HepG2 (cell line): ENCODE data around the gene PPP4R2. TPM values are rescaled to one million over a fixed set of nuclear protein-coding genes. Genes with fewer than 3 reads are reported as not detected.

Experiments used
- ATAC-seq: fragments of 200-7000 bp; cut with Tn5 transposase; 3 replicates; pipeline ENCODE4 v1.9.1; 2020; ENCODE audit warnings: mild to moderate bottlenecking, moderate library complexity
- BruUV-seq: library from RNA; stranded (reverse); fragments of 400-500 nt; replicated peaks from 2 replicates; lab custom pipeline; 2021; lab: Mats Ljungman, UMichigan
- CTCF ChIA-PET: fragments of 300-600 bp; formaldehyde crosslinking; extraction: SDS; loops from one replicate; lab custom pipeline; 2021; ENCODE audit warnings: low total read pairs, inconsistent platforms, low intra/inter-chr PET ratio; lab: Yijun Ruan, JAX
- POLR2A ChIA-PET: fragments of 350-600 bp; sonication (Branson Sonifier 250); formaldehyde crosslinking; loops from one replicate; lab custom pipeline; 2020; ENCODE audit warnings: antibody characterized with exemption, inconsistent platforms; lab: Yijun Ruan, JAX
- DNase-seq: peaks from one replicate; pipeline ENCODE4 v3.0.0-alpha.2; 2015; ENCODE audit warnings: low spot score
- FAIRE-seq: peaks from 3 replicates; lab custom pipeline; 2011; peaks lifted over from hg19 to GRCh38; lab: Jason Lieb, UNC
- H2AFZ ChIP-seq: one replicate; pipeline ENCODE4 v1.6.1; 2011; ENCODE audit warnings: low read length, inconsistent platforms
- H3K27ac ChIP-seq: fragments of 300-600 bp; 3 replicates; pipeline ENCODE4 v1.8.0; 2011; ENCODE audit warnings: mixed run types, mild to moderate bottlenecking, mixed read lengths, low read length, inconsistent platforms; ENCODE audit not compliant: insufficient read depth; ENCODE audit errors: extremely low read length
- H3K27me3 ChIP-seq, 2 experiments: fragments of 200-600 bp in 1 of 2; 2 replicates in 1 of 2; 3 replicates in 1 of 2; pipeline versions ENCODE4 v1.6.0 to v1.8.0; 2011; ENCODE audit warnings: low read length in 2 of 2, mild to moderate bottlenecking in 2 of 2, moderate library complexity in 2 of 2, inconsistent platforms in 1 of 2; ENCODE audit not compliant: insufficient read depth in 2 of 2, control insufficient read depth in 1 of 2
- H3K36me3 ChIP-seq, 2 experiments: fragments of 200-600 bp in 1 of 2; replicated peaks in 1 of 2; 2 replicates in 1 of 2; 3 replicates in 1 of 2; pipeline versions ENCODE4 v1.5.1 to v1.8.0; 2011; ENCODE audit warnings: low read length in 2 of 2, inconsistent platforms in 1 of 2; ENCODE audit not compliant: insufficient read depth in 2 of 2, control insufficient read depth in 1 of 2
- H3K4me1 ChIP-seq: 2 replicates; pipeline ENCODE4 v1.5.1; 2012; ENCODE audit warnings: low read length, inconsistent platforms; ENCODE audit not compliant: insufficient read depth
- H3K4me2 ChIP-seq: 2 replicates; pipeline ENCODE4 v1.6.0; 2011; ENCODE audit warnings: low read depth, low read length, inconsistent platforms
- H3K4me3 ChIP-seq, 3 experiments: fragments of 200-600 bp in 1 of 3; sonication (generic), shearing (Covaris generic) in 1 of 3; replicated peaks in 1 of 3; 2 replicates each; pipeline ENCODE4 v1.5.1; 2011 to 2016; ENCODE audit warnings: low read length in 3 of 3, inconsistent platforms in 2 of 3, low read depth in 2 of 3, mild to moderate bottlenecking in 2 of 3, control low read depth in 1 of 3, mixed read lengths in 1 of 3; ENCODE audit not compliant: insufficient read depth in 1 of 3
- H3K79me2 ChIP-seq: one replicate; pipeline ENCODE4 v1.6.1; 2011; ENCODE audit warnings: low read length, inconsistent platforms; ENCODE audit not compliant: insufficient read depth
- H3K9ac ChIP-seq: 2 replicates; pipeline ENCODE4 v1.6.0; 2011; ENCODE audit warnings: mild to moderate bottlenecking, low read depth, low read length, inconsistent platforms; ENCODE audit not compliant: insufficient read depth
- H3K9me3 ChIP-seq: 2 replicates; pipeline ENCODE4 v1.5.1; 2012; ENCODE audit warnings: mild to moderate bottlenecking, low read length
- H4K20me1 ChIP-seq: 2 replicates; pipeline ENCODE4 v1.6.0; 2011; ENCODE audit warnings: inconsistent platforms, mild to moderate bottlenecking, low read length, moderate library complexity; ENCODE audit not compliant: insufficient read depth
- SOX13 ChIP-seq, 3 experiments: fragments of 450-650 bp in 1 of 3; sonication (generic) in 1 of 3; formaldehyde crosslinking in 1 of 3; IDR thresholded peaks in 2 of 3; conservative IDR thresholded peaks in 1 of 3; 2 replicates each; pipeline versions ENCODE4 v1.5.0 to v1.6.1; 2016 to 2020; ENCODE audit warnings: antibody characterized with exemption in 1 of 3, mild to moderate bottlenecking in 1 of 3, missing compliant biosample characterization in 1 of 3, missing genetic modification reagents in 1 of 3, moderate library complexity in 1 of 3
- ZSCAN30 ChIP-seq: sonication (generic); formaldehyde crosslinking; IDR thresholded peaks from 2 replicates; pipeline ENCODE4 v1.5.0; 2020; ENCODE audit warnings: mild to moderate bottlenecking, missing genetic modification reagents
- WGBS: methylation state at CpG from one replicate; pipeline ENCODE4 v1.1.6; 2017; ENCODE audit warnings: low lambda C conversion rate; 5-methylcytosine and 5-hydroxymethylcytosine counted together
- in situ Hi-C: cut with HindIII; loops from 2 replicates; pipeline ENCODE4 v1.10.0; 2017; ENCODE audit warnings: low pct_unique_long_range_greater_than_20kb; ENCODE audit not compliant: extremely low pct_ligation_motif_present
- intact Hi-C: fragments of 100-400 bp; cut with micrococcal nuclease; formaldehyde crosslinking; loops from one replicate; pipeline ENCODE4 v1.10.0; 2022; ENCODE audit not compliant: unreplicated experiment
- polyA plus RNA-seq, 8 experiments: library from polyadenylated mRNA; depleted of rRNA in 3 of 8; stranded (reverse) in 7 of 8; unstranded in 1 of 8; fragments of >200 nt; fragmentation: Illumina TruSeq in 4 of 8; extraction: Trizol in 4 of 8; gene quantifications; 2 replicates each; pipeline versions ENCODE4 v1.2.1 to v1.2.3, GENCODE V29; 2011 to 2016; ENCODE audit warnings: low read depth in 4 of 8, missing spikeins in 1 of 8, mixed read lengths in 1 of 8; ENCODE audit not compliant: insufficient read depth in 1 of 8
- total RNA-seq, 5 experiments: library from RNA; depleted of rRNA; stranded (reverse); fragments of >200 nt; fragmentation: Illumina TruSeq; extraction: Trizol; gene quantifications; 2 replicates each; pipeline ENCODE4 v1.2.3, GENCODE V29; 2016; ENCODE audit warnings: low read depth in 1 of 5
- TF ChIP-seq, protein P1 (sequence below): IDR thresholded peaks from 2 replicates; pipeline ENCODE4 v1.6.1; 2016; ENCODE audit warnings: low read depth
- TF ChIP-seq, protein P2 (sequence below): sonication (generic); formaldehyde crosslinking; IDR thresholded peaks from 2 replicates; pipeline ENCODE4 v1.5.1; 2020; ENCODE audit warnings: mild to moderate bottlenecking, missing genetic modification reagents, borderline replicate concordance

The PPP4R2 gene
- total and polyA plus RNA-seq, 2 of the 13 experiments (the other 11 are each of a cell fraction or from before 2014, with no cell fraction given): 22.3 to 161 TPM

DNA sequence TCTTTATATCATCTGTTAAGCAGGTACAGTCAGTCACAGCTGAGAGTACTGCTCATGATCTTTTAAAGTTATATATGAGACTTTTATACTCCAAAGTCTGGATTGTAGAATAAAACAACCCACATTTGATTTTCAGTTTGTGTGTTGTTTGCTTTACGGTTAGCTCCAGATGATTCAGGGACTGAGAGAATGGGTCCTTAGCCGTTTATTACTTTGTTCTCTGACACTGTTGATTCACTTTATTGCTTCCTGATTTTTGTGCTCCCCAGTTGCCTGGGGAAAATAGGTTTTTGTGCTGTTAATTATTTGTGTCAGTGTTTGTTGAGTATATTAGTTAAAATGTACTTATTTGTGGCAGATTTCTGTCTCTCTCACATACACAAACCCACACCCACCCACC, 56.2 kb downstream of the PPP4R2 start:
- Histone ChIP-seq H3K27ac (peak overlapping the region; percentile 58), H3K27me3 (no peaks in the 10 kb centered on the region), H2AFZ (no peak overlapping the region), H3K4me1 (no peaks in the 10 kb centered on the region; the same call in none of the 2 replicates), H3K4me2 (peak overlapping the region; percentile 27; the same call in 1 of the 2 replicates), H3K79me2 (peaks cover 74% of the 10 kb centered on the region), H4K20me1 (peaks cover 44% of the 10 kb centered on the region), H3K4me3 (no peak overlapping the region), H3K9me3 (no peaks in the 10 kb centered on the region), H3K36me3 (peaks cover 2 to 24% of the 10 kb centered on the region in 2 experiments), H3K9ac (peak overlapping the region; percentile 19; the same call in 1 of the 2 replicates)
- FAIRE-seq (no peak), DNase-seq (no peak), ATAC-seq (no peak; the same call in 2 of the 3 replicates)
- CTCF ChIA-PET: no interaction called here
- BruUV-seq: no TSS peak
- intact Hi-C loops (no loop called here), in situ Hi-C loops (loop anchor here (25.0 kb wide), 1 partner anchor 641 kb away; no protein-coding TSS in a partner anchor)
- POLR2A ChIA-PET: no interaction called here
- 46% methylated on average over 2 of the region's 2 CpGs for WGBS
- TF ChIP-seq ZSCAN30 (CRISPR knock-in tag) (no peak), SOX13 (IDR thresholded peaks at IDR 0.05) (no peak), SOX13 (CRISPR knock-in tag; conservative IDR thresholded peaks at IDR 0.05 in 1 of 2, IDR thresholded peaks at IDR 0.05 in 1 of 2) (0 out of 4 replicates have a peak, but pooled peaks of 1 of the 2 experiments have one; percentile 14)
- TF ChIP-seq, protein P1, sequence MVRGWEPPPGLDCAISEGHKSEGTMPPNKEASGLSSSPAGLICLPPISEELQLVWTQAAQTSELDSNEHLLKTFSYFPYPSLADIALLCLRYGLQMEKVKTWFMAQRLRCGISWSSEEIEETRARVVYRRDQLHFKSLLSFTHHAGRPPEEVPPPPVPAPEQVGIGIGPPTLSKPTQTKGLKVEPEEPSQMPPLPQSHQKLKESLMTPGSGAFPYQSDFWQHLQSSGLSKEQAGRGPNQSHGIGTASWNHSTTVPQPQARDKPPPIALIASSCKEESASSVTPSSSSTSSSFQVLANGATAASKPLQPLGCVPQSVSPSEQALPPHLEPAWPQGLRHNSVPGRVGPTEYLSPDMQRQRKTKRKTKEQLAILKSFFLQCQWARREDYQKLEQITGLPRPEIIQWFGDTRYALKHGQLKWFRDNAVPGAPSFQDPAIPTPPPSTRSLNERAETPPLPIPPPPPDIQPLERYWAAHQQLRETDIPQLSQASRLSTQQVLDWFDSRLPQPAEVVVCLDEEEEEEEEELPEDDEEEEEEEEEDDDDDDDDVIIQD: peak; percentile 47; the same call in 1 of the 2 replicates
- TF ChIP-seq, protein P2, sequence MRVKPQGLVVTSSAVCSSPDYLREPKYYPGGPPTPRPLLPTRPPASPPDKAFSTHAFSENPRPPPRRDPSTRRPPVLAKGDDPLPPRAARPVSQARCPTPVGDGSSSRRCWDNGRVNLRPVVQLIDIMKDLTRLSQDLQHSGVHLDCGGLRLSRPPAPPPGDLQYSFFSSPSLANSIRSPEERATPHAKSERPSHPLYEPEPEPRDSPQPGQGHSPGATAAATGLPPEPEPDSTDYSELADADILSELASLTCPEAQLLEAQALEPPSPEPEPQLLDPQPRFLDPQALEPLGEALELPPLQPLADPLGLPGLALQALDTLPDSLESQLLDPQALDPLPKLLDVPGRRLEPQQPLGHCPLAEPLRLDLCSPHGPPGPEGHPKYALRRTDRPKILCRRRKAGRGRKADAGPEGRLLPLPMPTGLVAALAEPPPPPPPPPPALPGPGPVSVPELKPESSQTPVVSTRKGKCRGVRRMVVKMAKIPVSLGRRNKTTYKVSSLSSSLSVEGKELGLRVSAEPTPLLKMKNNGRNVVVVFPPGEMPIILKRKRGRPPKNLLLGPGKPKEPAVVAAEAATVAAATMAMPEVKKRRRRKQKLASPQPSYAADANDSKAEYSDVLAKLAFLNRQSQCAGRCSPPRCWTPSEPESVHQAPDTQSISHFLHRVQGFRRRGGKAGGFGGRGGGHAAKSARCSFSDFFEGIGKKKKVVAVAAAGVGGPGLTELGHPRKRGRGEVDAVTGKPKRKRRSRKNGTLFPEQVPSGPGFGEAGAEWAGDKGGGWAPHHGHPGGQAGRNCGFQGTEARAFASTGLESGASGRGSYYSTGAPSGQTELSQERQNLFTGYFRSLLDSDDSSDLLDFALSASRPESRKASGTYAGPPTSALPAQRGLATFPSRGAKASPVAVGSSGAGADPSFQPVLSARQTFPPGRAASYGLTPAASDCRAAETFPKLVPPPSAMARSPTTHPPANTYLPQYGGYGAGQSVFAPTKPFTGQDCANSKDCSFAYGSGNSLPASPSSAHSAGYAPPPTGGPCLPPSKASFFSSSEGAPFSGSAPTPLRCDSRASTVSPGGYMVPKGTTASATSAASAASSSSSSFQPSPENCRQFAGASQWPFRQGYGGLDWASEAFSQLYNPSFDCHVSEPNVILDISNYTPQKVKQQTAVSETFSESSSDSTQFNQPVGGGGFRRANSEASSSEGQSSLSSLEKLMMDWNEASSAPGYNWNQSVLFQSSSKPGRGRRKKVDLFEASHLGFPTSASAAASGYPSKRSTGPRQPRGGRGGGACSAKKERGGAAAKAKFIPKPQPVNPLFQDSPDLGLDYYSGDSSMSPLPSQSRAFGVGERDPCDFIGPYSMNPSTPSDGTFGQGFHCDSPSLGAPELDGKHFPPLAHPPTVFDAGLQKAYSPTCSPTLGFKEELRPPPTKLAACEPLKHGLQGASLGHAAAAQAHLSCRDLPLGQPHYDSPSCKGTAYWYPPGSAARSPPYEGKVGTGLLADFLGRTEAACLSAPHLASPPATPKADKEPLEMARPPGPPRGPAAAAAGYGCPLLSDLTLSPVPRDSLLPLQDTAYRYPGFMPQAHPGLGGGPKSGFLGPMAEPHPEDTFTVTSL (CRISPR knock-in tag): no peak
